ENCODE measurements around the gene TICAM1. TPM values are rescaled to one million over a fixed set of nuclear protein-coding genes. Genes with fewer than 3 reads are reported as not detected.

The TICAM1 gene
- total RNA-seq, 1 experiment from 2014 or later: 6.5 TPM

GRCh38 chr19:4814625-4815425 is 16.7 kb downstream of the TICAM1 start:
- no peaks in the 10 kb centered on the region for H3K27me3 ChIP-seq (ENCODE audit: low read length)
- H3K4me1 ChIP-seq (ENCODE audit: insufficient read depth, low read length): peaks cover 16% of the 10 kb centered on the region
- DNase-seq: no peak
- H3K4me3 ChIP-seq (ENCODE audit: low read length): 0 out of 2 replicates have a peak overlapping the region, but pooled peaks have one; percentile 21
- peak overlapping the region; percentile 57 for H3K4me2 ChIP-seq (ENCODE audit: low read length)
- peaks cover 3% of the 10 kb centered on the region for H3F3A ChIP-seq (ENCODE audit: low read length, unreplicated experiment)
- TF ChIP-seq EZH2phosphoT487 (IDR thresholded peaks at IDR 0.05; ENCODE audit: borderline replicate concordance, low read length) (no peak), EZH2 (IDR thresholded peaks at IDR 0.05; ENCODE audit: low read length, unreplicated experiment) (no peak), CTCF (conservative IDR thresholded peaks at IDR 0.05; ENCODE audit: low read depth, low read length) (no peak)
- no peaks in the 10 kb centered on the region for H3K9me2 ChIP-seq (replicated peaks; ENCODE audit: low read length)
- H4K20me1 ChIP-seq (ENCODE audit: low read length): no peaks in the 10 kb centered on the region
- POLR2A ChIA-PET (ENCODE audit: unreplicated experiment): no interaction called here
- BruUV-seq (replicated peaks): no TSS peak
- intact Hi-C loops (cut with micrococcal nuclease): loop anchor here (5.0 kb wide), 1 partner anchor 157 kb away; no protein-coding TSS in a partner anchor
- no peaks in the 10 kb centered on the region for H3K9me3 ChIP-seq (ENCODE audit: low read length)
- ATAC-seq: no peak
- H3K79me2 ChIP-seq (ENCODE audit: low read length): no peaks in the 10 kb centered on the region
- H3K9ac ChIP-seq (ENCODE audit: low read length): no peak overlapping the region
- no peak overlapping the region for H3K27ac ChIP-seq (ENCODE audit: low read length)
- CTCF ChIA-PET: no interaction called here
- peaks cover 27% of the 10 kb centered on the region for H3K36me3 ChIP-seq (ENCODE audit: low read depth, low read length)
- H2AFZ ChIP-seq (ENCODE audit: low read length): 0 out of 2 replicates have a peak overlapping the region, but pooled peaks have one; percentile 57

- H3K9me3 ChIP-seq (ENCODE audit: low read length): no peaks in the 10 kb centered on the region
- H3K27me3 ChIP-seq (ENCODE audit: low read length): no peaks in the 10 kb centered on the region
- TF ChIP-seq CTCF (conservative IDR thresholded peaks at IDR 0.05; ENCODE audit: low read depth, low read length): peak; percentile 96
- no peak for TF ChIP-seq EZH2 (IDR thresholded peaks at IDR 0.05; ENCODE audit: low read length, unreplicated experiment)
- no peak for TF ChIP-seq EZH2phosphoT487 (IDR thresholded peaks at IDR 0.05; ENCODE audit: borderline replicate concordance, low read length)
- H3K79me2 ChIP-seq (ENCODE audit: low read length): no peaks in the 10 kb centered on the region
- peak overlapping the region; percentile 99 for H3K27ac ChIP-seq (ENCODE audit: low read length)
- H3K4me2 ChIP-seq (ENCODE audit: low read length): no peak overlapping the region
- peaks cover 7% of the 10 kb centered on the region for H3K36me3 ChIP-seq (ENCODE audit: low read depth, low read length)
- peaks cover 16% of the 10 kb centered on the region for H3K4me1 ChIP-seq (ENCODE audit: insufficient read depth, low read length)
- no peaks in the 10 kb centered on the region for H4K20me1 ChIP-seq (ENCODE audit: low read length)
- peak; percentile 88 for DNase-seq
- H3F3A ChIP-seq (ENCODE audit: low read length, unreplicated experiment): peaks cover 3% of the 10 kb centered on the region
- H3K9ac ChIP-seq (ENCODE audit: low read length): peak overlapping the region; percentile 77
- no peak overlapping the region for H3K4me3 ChIP-seq (ENCODE audit: low read length)
- no peaks in the 10 kb centered on the region for H3K9me2 ChIP-seq (replicated peaks; ENCODE audit: low read length)
- BruUV-seq (replicated peaks): no TSS peak
- no peak overlapping the region for H2AFZ ChIP-seq (ENCODE audit: low read length)
- ChIA-PET POLR2A (ENCODE audit: unreplicated experiment) (no interaction called here), CTCF (interaction anchor here (0.6 to 2.7 kb wide), 3 partner anchors 18 to 78 kb away, joined by 4 to 31 read pairs (median 7); no protein-coding TSS in a partner anchor)
- intact Hi-C loops (cut with micrococcal nuclease): loop anchor here (1.0 to 5.0 kb wide), 3 partner anchors 56 to 219 kb away; partner anchors contain the start of gene PLIN3
- peak; percentile 23 for ATAC-seq
These were observed 20.0 kb downstream of the TICAM1 start for GRCh38 chr19:4811328-4812131.

Data from PC-3 (cell line).